Measurements from ENCODE around the gene GTF2F2.

- TF ChIP-seq POLR2A (IDR thresholded peaks at IDR 0.05): peak in 1 of 2 donors; percentile 7
- TF ChIP-seq CTCF (IDR thresholded peaks at IDR 0.05): no peak
- TF ChIP-seq POLR2AphosphoS5 (IDR thresholded peaks at IDR 0.05; ENCODE audit: insufficient read depth in 1 of 2, low read depth in 1 of 2): peak; percentile 86 to 97
Observed at GRCh38 chr13:45119991-45120864, at the start of gene GTF2F2.
